Measurements from ENCODE around the gene OAS2.
"Not testable (repeated sequence)": the region's sequence is repeated elsewhere in the genome, so short reads cannot be mapped to it uniquely, and the experiment has no call there.

Gene OAS2

DNA sequence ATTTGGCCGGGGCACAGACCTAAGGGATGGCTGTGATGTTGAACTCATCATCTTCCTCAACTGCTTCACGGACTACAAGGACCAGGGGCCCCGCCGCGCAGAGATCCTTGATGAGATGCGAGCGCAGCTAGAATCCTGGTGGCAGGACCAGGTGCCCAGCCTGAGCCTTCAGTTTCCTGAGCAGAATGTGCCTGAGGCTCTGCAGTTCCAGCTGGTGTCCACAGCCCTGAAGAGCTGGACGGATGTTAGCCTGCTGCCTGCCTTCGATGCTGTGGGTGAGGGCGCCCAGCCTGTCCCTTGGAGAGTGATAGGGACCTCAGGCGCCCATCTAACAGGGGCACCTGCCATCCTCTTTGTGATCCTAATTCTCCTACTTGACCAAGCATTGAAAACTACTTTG is 27.6 kb upstream of the OAS2 start:
- DNase-seq, result no peak

DNA sequence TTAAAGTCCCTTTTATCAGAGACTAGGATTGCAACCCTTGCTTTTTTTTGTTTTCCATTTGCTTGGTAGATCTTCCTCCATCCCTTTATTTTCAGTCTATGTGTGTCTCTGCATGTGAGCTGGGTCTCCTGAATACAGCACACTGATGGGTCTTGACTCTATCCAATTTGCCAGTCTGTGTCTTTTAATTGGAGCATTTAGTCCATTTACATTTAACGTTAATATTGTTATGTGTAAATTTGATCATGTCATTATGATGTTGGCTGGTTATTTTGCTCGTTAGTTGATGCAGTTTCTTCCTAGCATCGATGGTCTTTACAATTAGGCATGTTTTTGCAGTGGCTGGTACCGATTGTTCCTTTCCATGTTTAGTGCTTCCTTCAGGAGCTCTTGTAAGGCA is 21.2 kb upstream of the OAS2 start:
- not testable (repeated sequence) for DNase-seq

DNA sequence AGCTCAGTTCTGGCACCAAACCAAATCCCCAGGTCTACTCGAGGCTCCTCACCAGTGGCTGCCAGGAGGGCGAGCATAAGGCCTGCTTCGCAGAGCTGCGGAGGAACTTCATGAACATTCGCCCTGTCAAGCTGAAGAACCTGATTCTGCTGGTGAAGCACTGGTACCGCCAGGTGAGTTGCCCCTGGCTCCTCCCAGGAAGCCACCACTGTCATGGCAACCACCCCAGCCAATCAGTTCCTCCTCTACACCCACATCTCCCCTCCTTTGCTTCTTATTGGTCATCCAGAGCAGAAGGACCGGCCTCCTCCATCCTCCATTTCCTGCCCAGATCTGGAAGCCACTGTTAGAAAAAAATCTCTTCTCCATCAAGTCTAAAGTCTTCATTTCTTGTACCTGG is 17.2 kb upstream of the OAS2 start:
- DNase-seq, result no peak

DNA sequence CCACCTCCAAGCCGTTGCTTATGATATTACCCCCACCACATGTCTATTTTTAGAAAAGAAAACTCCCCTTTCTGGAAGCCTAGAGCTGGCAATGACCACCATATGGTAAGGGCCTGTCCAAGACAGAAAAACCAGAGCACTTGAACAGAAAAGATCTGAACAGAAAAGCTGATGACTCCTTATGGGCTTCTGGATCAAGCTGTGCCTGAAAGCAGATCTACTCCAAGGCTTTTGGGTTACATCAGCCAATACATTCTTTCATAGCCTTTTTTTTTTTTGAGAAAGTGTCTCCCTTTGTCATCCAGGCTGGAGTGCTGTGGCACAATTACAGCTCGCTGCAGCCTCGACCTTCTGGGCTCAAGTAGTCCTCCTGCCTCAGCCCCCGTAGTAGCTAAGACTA is 16.8 kb upstream of the OAS2 start:
- DNase-seq, result no peak

DNA sequence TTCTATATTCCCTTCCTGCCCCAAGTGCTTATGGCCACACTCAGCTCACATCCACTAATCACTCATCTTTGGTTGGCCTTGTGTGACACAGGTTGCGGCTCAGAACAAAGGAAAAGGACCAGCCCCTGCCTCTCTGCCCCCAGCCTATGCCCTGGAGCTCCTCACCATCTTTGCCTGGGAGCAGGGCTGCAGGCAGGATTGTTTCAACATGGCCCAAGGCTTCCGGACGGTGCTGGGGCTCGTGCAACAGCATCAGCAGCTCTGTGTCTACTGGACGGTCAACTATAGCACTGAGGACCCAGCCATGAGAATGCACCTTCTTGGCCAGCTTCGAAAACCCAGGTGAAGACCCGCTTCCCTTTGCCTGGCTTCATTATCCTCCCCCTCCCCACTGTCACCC is 15.8 kb upstream of the OAS2 start:
- DNase-seq, result no peak

DNA sequence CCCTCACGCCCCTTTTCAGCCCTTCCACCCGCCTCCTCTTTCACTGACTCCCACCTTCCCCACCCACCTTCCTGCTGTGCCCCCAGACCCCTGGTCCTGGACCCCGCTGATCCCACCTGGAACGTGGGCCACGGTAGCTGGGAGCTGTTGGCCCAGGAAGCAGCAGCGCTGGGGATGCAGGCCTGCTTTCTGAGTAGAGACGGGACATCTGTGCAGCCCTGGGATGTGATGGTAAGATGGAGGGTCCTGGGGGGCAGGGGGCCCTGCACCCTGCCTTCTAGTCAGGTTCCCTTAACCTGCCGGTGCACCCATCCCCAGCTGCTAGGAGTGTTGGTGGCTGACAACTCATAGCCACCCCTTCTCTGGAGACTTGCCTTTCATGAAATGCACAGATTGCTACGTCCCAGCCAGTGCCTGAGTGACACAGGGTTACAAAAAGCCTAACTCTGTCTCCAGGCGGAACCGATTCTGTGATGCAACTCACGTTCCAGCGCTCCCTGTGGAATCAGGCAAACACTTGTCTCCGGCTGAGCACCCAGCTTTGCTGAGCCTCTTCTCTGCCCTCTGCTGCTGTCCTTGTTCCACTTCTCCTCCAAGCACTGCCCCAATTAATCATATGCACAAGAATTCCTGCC is 15.0 kb upstream of the OAS2 start:
- DNase-seq, result no peak

DNA sequence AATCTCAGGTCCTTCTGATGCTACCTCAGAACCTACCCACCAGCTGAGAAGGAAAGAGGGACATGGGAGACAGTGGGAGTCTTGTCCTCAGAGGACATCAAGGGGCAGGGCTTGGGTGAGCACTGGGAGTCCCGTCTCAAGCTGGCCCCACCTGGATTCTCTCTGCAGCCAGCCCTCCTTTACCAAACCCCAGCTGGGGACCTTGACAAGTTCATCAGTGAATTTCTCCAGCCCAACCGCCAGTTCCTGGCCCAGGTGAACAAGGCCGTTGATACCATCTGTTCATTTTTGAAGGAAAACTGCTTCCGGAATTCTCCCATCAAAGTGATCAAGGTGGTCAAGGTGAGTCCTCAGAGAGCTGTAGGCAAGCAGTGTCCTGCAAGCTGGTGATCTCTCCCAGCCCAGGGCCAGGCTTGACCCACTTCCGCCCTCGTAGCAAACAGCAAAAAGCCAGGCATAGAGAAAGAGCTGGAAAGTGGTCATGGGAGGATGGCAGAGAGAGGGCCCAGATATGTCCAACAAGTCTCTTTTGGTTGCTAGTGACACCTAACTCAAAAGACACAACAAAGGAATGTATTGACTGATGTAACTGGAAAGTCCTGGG is 14.2 kb upstream of the OAS2 start:
- DNase-seq, result no peak

DNA sequence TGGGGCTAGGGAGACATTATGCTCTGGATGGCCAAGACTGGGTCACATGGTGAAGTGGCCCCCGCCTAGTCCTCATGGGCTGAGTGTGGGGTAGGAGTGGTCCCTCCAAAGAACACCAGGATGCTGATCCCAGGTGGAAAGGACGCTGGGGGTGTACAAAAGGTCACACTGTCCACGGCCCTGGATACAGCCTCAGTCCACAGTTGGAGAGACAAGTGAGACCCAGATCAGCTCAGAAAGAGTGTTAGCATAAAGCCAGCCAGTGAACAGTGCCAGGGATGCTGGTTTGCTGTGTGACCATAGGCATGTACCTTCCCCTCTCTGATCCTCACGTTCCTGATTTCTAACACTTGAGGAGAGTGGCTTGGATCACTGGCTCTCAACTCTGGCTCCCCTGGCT is 13.4 kb upstream of the OAS2 start:
- no peak for DNase-seq

DNA sequence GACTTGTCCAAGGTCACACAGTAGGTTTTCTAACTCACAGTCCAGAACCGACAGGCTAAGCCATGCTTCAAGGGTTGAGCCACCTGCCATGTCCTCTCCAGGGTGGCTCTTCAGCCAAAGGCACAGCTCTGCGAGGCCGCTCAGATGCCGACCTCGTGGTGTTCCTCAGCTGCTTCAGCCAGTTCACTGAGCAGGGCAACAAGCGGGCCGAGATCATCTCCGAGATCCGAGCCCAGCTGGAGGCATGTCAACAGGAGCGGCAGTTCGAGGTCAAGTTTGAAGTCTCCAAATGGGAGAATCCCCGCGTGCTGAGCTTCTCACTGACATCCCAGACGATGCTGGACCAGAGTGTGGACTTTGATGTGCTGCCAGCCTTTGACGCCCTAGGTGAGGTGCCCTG is 12.7 kb upstream of the OAS2 start:
- no peak for DNase-seq

DNA sequence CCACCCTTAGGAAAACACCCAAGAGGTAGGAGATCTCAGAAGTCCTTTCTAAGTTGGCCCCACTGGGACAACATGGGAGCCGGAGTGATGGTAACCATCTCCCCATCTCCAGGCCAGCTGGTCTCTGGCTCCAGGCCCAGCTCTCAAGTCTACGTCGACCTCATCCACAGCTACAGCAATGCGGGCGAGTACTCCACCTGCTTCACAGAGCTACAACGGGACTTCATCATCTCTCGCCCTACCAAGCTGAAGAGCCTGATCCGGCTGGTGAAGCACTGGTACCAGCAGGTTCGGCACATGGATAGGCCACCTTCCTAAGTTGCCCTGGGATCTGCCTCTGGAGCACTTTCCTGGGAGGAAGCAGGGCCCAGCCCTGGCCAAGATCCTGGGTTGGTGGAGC is 11.0 kb upstream of the OAS2 start:
- no peak for DNase-seq

DNA sequence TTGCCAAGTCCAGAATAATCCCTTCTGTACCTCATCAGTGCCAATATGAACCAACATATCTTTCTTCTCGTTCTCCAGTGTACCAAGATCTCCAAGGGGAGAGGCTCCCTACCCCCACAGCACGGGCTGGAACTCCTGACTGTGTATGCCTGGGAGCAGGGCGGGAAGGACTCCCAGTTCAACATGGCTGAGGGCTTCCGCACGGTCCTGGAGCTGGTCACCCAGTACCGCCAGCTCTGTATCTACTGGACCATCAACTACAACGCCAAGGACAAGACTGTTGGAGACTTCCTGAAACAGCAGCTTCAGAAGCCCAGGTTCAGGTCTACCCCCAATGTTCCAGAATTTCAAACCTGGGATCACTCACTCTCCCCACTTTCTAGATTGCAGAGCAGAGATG is 10.5 kb upstream of the OAS2 start:
- DNase-seq, result no peak

DNA sequence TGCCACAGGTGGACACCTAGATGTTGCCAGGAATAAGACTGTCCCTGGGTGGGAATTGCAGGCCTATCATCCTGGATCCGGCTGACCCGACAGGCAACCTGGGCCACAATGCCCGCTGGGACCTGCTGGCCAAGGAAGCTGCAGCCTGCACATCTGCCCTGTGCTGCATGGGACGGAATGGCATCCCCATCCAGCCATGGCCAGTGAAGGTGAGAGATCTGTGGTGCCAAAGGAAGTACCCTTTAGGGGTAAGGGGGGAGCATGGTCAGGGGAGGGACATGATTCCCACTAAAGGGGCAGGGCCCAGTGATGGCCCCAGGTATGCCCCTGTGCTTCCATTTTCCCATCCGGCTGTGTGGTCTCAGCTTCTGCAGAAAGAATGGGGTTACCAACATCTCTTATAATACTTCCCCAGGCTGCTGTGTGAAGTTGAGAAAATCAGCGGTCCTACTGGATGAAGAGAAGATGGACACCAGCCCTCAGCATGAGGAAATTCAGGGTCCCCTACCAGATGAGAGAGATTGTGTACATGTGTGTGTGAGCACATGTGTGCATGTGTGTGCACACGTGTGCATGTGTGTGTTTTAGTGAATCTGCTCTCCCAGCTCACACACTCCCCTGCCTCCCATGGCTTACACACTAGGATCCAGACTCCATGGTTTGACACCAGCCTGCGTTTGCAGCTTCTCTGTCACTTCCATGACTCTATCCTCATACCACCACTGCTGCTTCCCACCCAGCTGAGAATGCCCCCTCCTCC is 8.6 kb upstream of the OAS2 start:
- DNase-seq, result no peak

DNA sequence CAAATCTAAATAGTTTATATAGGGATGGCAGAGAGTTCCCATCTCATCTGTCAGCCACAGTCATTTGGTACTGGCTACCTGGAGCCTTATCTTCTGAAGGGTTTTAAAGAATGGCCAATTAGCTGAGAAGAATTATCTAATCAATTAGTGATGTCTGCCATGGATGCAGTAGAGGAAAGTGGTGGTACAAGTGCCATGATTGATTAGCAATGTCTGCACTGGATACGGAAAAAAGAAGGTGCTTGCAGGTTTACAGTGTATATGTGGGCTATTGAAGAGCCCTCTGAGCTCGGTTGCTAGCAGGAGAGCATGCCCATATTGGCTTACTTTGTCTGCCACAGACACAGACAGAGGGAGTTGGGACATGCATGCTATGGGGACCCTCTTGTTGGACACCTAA is 7.9 kb upstream of the OAS2 start:
- no peak for DNase-seq

DNA sequence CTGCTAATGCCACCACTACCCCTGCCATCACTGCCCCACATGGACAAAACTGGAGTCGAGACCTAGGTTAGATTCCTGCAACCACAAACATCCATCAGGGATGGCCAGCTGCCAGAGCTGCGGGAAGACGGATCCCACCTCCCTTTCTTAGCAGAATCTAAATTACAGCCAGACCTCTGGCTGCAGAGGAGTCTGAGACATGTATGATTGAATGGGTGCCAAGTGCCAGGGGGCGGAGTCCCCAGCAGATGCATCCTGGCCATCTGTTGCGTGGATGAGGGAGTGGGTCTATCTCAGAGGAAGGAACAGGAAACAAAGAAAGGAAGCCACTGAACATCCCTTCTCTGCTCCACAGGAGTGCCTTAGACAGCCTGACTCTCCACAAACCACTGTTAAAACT is 7.1 kb upstream of the OAS2 start:
- DNase-seq, result no peak

DNA sequence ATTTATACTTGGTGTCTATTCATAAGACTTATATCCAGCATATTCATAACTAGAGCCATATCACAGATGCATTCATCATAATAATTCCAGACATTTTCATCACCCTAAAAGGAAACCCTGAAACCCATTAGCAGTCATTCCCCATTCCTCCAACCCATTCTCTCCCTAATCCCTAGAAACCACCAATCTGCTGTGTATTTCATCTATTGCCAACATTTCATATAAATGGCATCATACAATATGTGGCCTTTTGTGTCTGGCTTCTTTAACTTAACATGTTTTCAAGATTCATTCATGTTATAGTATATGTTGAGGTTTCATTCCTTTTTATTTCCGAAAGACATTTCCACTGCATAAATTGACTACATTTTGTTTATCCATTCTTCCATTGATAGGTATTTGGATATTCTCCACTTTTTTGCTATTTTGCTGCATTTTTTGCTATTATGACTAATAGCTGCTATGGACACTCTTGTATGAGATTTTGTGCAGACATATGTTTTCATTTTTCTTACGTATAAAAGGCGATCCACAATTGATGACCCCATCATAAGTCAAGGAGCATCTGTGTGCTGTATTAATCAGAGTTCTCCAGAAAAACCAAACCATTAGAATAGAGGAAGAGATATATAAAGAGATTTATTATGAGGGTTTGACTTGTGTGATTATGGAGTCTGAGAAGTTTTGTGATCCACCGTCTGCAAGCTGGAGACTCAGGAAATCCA is 5.1 kb upstream of the OAS2 start:
- no peak for DNase-seq

DNA sequence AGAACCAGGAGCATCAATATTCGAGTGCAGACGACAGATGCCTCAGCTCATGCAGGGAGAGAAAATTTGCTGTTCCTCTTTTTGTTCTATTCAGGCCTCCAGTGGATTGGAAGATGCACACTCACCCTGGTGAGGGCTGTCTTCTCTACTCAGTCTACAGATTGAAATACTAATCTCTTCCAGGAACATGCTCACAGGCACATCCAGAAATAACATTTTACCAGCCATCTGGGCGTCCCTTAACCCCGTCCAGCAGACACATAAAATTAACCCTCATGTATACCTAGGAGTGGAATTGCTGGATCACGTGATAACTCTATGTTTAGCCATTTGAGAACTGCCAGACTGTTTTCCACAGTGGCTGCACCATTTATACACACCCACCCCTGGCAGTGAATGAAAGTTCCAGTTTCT is 4.5 kb upstream of the OAS2 start:
- no peak for DNase-seq

DNA sequence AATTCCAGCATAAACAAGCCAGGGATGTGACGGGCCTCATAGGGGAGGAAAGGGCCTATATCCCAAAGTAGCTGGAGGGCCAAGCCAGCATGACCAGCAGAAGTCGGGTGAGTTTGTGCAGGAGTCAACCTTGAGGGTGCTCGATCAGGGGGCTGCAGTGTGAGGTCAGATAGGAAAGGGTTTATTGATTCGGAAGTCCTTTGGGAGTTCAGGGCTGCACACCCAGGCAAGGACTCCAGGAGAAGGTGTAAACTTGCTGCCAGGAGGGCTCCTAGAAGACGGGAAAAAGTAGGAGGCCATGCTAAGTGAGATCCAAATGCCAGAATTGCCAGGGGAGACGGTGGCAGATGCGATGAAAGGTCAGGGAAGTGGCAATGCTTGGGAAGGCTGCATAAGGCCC is 3.4 kb upstream of the OAS2 start:
- no peak for DNase-seq

DNA sequence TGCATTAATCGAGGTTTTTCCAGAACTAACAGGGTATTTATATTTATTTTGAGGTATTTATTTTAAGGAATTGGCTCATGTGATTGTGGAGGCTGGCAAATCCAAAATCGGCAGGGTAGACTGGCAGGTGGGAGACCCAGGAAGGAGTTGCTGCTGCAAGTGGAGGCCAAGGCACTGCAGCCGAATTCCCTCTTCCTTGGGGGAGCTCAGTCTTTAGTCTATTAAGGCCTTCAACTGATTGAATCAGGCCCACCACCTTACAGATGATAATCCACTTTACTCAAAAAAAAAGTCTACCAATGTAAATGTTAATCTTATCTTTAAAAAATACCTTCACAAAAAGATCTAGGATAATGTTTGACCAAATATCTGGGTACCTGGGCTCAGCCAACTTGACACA is 1.2 kb upstream of the OAS2 start:
- DNase-seq, result no peak

DNA sequence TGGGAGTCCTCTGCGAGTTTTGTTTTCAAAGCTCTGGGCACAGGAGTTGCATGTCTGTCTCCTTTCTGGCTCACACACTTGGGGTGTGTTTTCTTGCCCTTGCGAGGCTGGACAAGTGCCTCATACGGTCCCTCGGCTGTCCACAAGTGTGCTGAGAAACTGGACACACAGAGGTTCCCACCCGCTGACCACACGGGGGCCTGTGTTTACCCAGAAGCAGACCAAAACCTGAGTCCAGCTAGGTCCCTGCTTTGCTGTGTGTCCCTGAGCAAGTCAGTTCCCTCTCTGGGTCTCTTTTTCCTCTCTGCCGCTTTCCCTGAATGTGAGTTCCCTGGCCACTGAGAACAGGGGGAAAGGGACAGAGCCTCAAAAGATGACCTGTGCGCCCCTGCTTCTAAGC is 678 bp upstream of the OAS2 start:
- no peak for DNase-seq

DNA sequence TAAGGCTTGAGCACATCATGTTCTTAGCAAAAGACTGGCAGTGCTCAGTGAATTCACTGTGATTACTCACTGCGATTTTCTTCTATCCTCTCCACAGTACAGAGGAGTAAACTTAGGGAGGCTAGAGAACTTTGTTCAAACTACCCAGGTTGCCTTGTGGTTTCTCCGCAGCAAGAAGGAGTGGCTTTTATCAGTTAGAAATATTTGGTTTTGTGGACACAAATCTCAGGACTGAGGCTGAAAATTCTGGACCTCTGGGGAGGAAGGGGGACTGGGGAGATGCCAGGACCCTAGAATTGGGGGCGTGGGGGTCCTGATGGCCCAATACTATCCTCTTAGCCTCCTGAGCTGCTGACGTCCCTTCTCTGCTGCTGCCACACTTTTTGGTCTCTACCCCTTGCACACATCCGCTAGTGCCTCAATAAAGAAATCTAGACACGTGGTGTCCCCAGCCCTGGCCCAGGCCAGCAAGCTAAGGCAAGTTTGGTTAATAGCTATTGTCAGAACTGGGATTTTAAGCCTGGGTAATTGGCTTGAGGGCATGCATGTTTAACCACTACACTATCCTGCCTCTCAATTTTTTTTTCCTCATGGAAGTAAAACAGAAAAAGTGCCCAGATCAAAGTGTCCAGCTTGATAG is 842 bp downstream of the OAS2 start:
- no peak for DNase-seq

DNA sequence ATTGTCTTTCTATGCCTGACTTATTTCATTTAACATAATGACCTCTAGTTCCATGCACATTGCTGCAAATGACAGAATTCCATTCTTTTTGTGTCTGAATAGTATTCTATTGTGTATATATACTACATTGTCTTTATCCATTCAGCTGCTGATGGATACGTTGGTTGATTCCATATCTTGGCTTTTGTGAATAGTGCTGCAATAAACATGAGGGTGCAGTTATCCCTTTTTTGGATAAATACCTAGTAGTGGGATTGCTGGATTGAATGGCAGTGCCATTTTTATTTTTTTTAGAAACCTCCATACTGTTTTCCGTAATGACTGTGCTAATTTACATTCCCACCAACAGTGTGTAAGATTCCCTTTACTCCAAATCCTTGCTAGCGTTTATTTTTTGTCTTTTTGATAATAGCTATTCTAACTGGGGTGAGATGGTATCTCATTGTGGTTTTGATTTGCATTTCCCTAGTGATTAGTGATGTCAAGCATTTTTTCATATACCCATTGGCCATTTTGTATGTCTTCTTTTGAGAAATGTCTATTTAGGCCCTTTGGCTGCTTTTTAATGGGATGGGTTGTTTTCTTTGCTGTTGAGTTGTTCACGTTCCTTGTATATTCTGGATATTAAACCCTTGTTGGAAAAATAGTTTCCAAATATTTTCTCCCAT is 2.3 kb downstream of the OAS2 start:
- no peak for DNase-seq

DNA sequence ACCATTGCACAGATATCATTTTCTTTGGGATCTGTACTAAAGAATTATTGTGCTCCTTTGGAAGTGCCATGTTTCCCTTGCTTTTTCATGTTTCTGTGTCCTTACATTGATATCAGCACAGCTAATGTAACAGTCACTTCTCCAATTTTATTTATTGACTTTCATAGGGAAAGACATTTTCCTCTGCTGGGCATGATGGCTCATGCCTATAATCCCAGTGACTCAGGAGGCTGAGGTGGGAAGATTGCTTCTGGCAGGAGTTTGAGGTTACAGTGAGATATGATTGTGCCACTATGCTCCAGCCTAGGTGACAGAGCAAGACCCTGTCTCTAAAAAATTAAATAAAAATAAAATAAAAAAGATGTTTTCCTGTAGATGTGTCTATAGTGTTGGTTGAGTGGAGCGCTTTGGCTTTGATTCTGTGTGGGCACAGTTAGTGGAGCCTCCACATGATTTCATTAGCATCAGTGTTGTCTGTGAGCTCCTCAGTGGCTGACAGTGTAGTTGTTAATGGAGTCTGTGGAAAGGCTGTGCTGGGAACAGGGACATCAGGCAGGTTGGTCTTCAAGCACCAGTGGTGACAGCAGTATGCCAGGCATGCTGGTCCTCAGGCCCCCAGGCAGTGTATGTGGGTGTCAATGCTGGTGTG is 7.4 kb downstream of the OAS2 start:
- DNase-seq, result no peak

Data from effector CD8-positive, alpha-beta T cell (primary cell).